Upper lobe of right lung (tissue), 1 donor: Measurements from ENCODE around the gene AP3S1. TPM values are rescaled to one million over a fixed set of nuclear protein-coding genes. Genes with fewer than 3 reads are reported as not detected.
A peak's percentile ranks its signal among the peaks of the same experiment; 100 is the strongest.

Experiments used
- ATAC-seq: fragments of 200-7000 bp; cut with Tn5 transposase; one replicate; pipeline ENCODE4 v1.9.1; 2020; ENCODE audit warnings: mild to moderate bottlenecking, moderate library complexity
- DNase-seq: peaks from one replicate; pipeline ENCODE4 v3.0.0-alpha.2; 2020
- H3K27ac ChIP-seq: fragments of 200-600 bp; one replicate; pipeline ENCODE4 v1.8.0; 2022
- H3K27me3 ChIP-seq: fragments of 200-600 bp; one replicate; pipeline ENCODE4 v1.8.0; 2022; ENCODE audit warnings: mild to moderate bottlenecking
- H3K36me3 ChIP-seq: fragments of 200-600 bp; one replicate; pipeline ENCODE4 v1.8.0; 2022
- H3K4me1 ChIP-seq: fragments of 200-600 bp; one replicate; pipeline ENCODE4 v1.8.0; 2022
- H3K4me3 ChIP-seq: fragments of 200-600 bp; one replicate; pipeline ENCODE4 v1.8.0; 2022; ENCODE audit warnings: mild to moderate bottlenecking
- H3K9me3 ChIP-seq: fragments of 200-600 bp; one replicate; pipeline ENCODE4 v1.8.0; 2022
- CTCF ChIP-seq: fragments of 200-600 bp; IDR thresholded peaks from one replicate; pipeline ENCODE4 v1.8.0; 2022; ENCODE audit warnings: antibody characterized with exemption
- intact Hi-C: fragments of 100-400 bp; cut with DNase I; formaldehyde crosslinking; loops from one replicate; pipeline ENCODE4 v1.11.0; 2022
- total RNA-seq: library from RNA; stranded (reverse); fragmentation: NEBNext Ultra II Directional; extraction: Animal tissue kit (Norgen Biotek cat#: 25700); gene quantifications from one replicate; pipeline ENCODE4 v1.2.1, GENCODE V29; 2021
- donor health status: DM: no; HTN: yes; CAD: no; lungs with severe emphysema.

AP3S1 gene
- total RNA-seq, 1 donor from 2014 or later = 70.4 TPM

- intact Hi-C loops = no loop called here
- DNase-seq = no peak
These were observed 15.8 kb upstream of the AP3S1 start for GRCh38 chr5:115825948-115826347.

GRCh38 chr5:115829913-115830312, 11.8 kb upstream of the AP3S1 start:
- H3K4me3 ChIP-seq = no peak overlapping the region
- peaks cover 65% of the 10 kb centered on the region for H3K36me3 ChIP-seq
- H3K4me1 ChIP-seq = no peaks in the 10 kb centered on the region
- no peak for DNase-seq
- TF ChIP-seq CTCF = no peak
- no peak overlapping the region for H3K27ac ChIP-seq
- H3K27me3 ChIP-seq = no peaks in the 10 kb centered on the region
- intact Hi-C loops = no loop called here
- ATAC-seq = no peak
- no peaks in the 10 kb centered on the region for H3K9me3 ChIP-seq

More at GRCh38 chr5:115825948-115826347, 15.8 kb upstream of the AP3S1 start:
- no peak for ATAC-seq
- peaks cover 7% of the 10 kb centered on the region for H3K9me3 ChIP-seq
- TF ChIP-seq CTCF = no peak
- H3K27ac ChIP-seq = no peak overlapping the region
- H3K4me1 ChIP-seq = no peaks in the 10 kb centered on the region
- H3K27me3 ChIP-seq = no peaks in the 10 kb centered on the region
- H3K36me3 ChIP-seq = peaks cover 34% of the 10 kb centered on the region
- no peak overlapping the region for H3K4me3 ChIP-seq

GRCh38 chr5:115831163-115831768, 10.5 kb upstream of the AP3S1 start:
- peak; percentile 79 for ATAC-seq
- intact Hi-C loops = no loop called here

GRCh38 chr5:115835481-115835880, 6.3 kb upstream of the AP3S1 start:
- Histone ChIP-seq H3K9me3 (no peaks in the 10 kb centered on the region), H3K27me3 (no peaks in the 10 kb centered on the region), H3K4me1 (peaks cover 26% of the 10 kb centered on the region), H3K27ac (no peak overlapping the region), H3K4me3 (no peak overlapping the region), H3K36me3 (peaks cover 62% of the 10 kb centered on the region)
- DNase-seq = no peak
- TF ChIP-seq CTCF = no peak
- intact Hi-C loops = no loop called here
- ATAC-seq = no peak

More at GRCh38 chr5:115831163-115831768, 10.5 kb upstream of the AP3S1 start:
- no peaks in the 10 kb centered on the region for H3K27me3 ChIP-seq
- DNase-seq = no peak
- no peaks in the 10 kb centered on the region for H3K9me3 ChIP-seq
- no peak overlapping the region for H3K4me3 ChIP-seq
- peak; percentile 75 for TF ChIP-seq CTCF
- peaks cover 78% of the 10 kb centered on the region for H3K36me3 ChIP-seq
- no peaks in the 10 kb centered on the region for H3K4me1 ChIP-seq
- no peak overlapping the region for H3K27ac ChIP-seq

- DNase-seq = no peak
- no peaks in the 10 kb centered on the region for H3K9me3 ChIP-seq
- intact Hi-C loops = no loop called here
- H3K4me1 ChIP-seq = peaks cover 38% of the 10 kb centered on the region
- H3K27me3 ChIP-seq = no peaks in the 10 kb centered on the region
- H3K27ac ChIP-seq = no peak overlapping the region
- ATAC-seq = no peak
- H3K36me3 ChIP-seq = peaks cover 35% of the 10 kb centered on the region
- peak; percentile 60 for TF ChIP-seq CTCF
- H3K4me3 ChIP-seq = peak overlapping the region; percentile 19
These were observed 2.7 kb upstream of the AP3S1 start for GRCh38 chr5:115838885-115839518.
